ENCODE results near the gene POLR2I. TPM values are rescaled to one million over a fixed set of nuclear protein-coding genes. Genes with fewer than 3 reads are reported as not detected.

POLR2I gene
- total and polyA plus RNA-seq, 2 donors (not counting 3 experiments of a cell fraction or from before 2014, with no cell fraction given): 53.0 to 64.8 TPM

- Histone ChIP-seq H3K79me2 (ENCODE audit: control insufficient read depth, insufficient read depth, low read length) (peaks cover 21% of the 10 kb centered on the region), H3K36me3 (ENCODE audit: control insufficient read depth in 2 of 2, extremely low read depth in 1 of 2, insufficient read depth in 2 of 2, low read length in 2 of 2) (peaks cover 12 to 36% of the 10 kb centered on the region in 2 experiments), H3K27ac (ENCODE audit: insufficient read depth, low read depth, low read length) (no peak overlapping the region), H3K9me1 (replicated peaks; ENCODE audit: control insufficient read depth, extremely low read depth, insufficient read depth, low read length) (no peaks in the 10 kb centered on the region), H3K9me3 (replicated peaks; ENCODE audit: control insufficient read depth, insufficient read depth, low read length) (no peaks in the 10 kb centered on the region), H3K4me2 (ENCODE audit: insufficient read depth, low read length) (no peak overlapping the region), H2AFZ (ENCODE audit: low read depth, low read length) (no peak overlapping the region), H3K27me3 (ENCODE audit: control insufficient read depth in 2 of 2, insufficient read depth in 2 of 2, low read length in 2 of 2) (no peaks in the 10 kb centered on the region), H3K4me3 (replicated peaks in 1 of 3; ENCODE audit: insufficient read depth in 1 of 3, low read depth in 1 of 3, low read length in 3 of 3) (no peak overlapping the region), H3K9ac (replicated peaks; ENCODE audit: extremely low read depth, insufficient read depth, low read length) (no peak overlapping the region), H4K20me1 (replicated peaks; ENCODE audit: control insufficient read depth, extremely low read depth, insufficient read depth, low read length) (no peaks in the 10 kb centered on the region), H3K4me1 (ENCODE audit: control insufficient read depth, extremely low read depth, insufficient read depth, low read length) (peaks cover 12% of the 10 kb centered on the region)
- intact Hi-C loops (cut with micrococcal nuclease) (no loop called here), dilution Hi-C loops (cut with MboI; ENCODE audit: extremely low pct_ligation_motif_present, low sequenced_read_pairs) (no loop called here)
- TF ChIP-seq POLR2A (IDR thresholded peaks at IDR 0.05; ENCODE audit: low read depth, low read length) (no peak), FOS (IDR thresholded peaks at IDR 0.05; ENCODE audit: borderline replicate concordance, insufficient read depth, low read length) (no peak), MYC (IDR thresholded peaks at IDR 0.05; ENCODE audit: low read depth, low read length) (no peak), JUN (IDR thresholded peaks at IDR 0.05; ENCODE audit: borderline replicate concordance, insufficient read depth, insufficient read length, low read depth) (no peak), EZH2 (IDR thresholded peaks at IDR 0.05; ENCODE audit: borderline replicate concordance, low read depth, low read length, severe bottlenecking) (no peak), CTCF (IDR thresholded peaks at IDR 0.05; ENCODE audit: extremely low read depth in 1 of 2, insufficient read depth in 1 of 2, low read depth in 1 of 2, low read length in 2 of 2) (no peak), GATA2 (IDR thresholded peaks at IDR 0.05; ENCODE audit: insufficient read depth, insufficient read length, low read depth, low read length) (no peak), POLR2AphosphoS5 (IDR thresholded peaks at IDR 0.05; ENCODE audit: insufficient read depth, low read depth, low read length) (no peak), MAX (IDR thresholded peaks at IDR 0.05; ENCODE audit: insufficient read depth, insufficient read length) (no peak)
- no TSS peak for BruUV-seq (replicated peaks)
- DNase-seq (ENCODE audit: low read depth, low spot score) (no peak), FAIRE-seq (no peak)
- CTCF ChIA-PET: no interaction called here
- POLR2A ChIA-PET: no interaction called here
Observed at GRCh38 chr19:36142496-36142895, 27.8 kb upstream of the POLR2I start.
